M059J (cell line): ENCODE results near the gene GPSM1. TPM values are rescaled to one million over a fixed set of nuclear protein-coding genes. Genes with fewer than 3 reads are reported as not detected.

Experiments used
- DNase-seq: peaks from one replicate; pipeline ENCODE4 v3.0.0-alpha.2; 2012; ENCODE audit warnings: low read depth
- total RNA-seq: library from RNA; depleted of rRNA; stranded (reverse); fragments of >200 nt; shearing (Covaris generic); gene quantifications from 2 replicates; pipeline ENCODE4 v1.2.3, GENCODE V29; 2014

The GPSM1 gene
- total RNA-seq, 1 experiment from 2014 or later = 12.5 TPM

DNA sequence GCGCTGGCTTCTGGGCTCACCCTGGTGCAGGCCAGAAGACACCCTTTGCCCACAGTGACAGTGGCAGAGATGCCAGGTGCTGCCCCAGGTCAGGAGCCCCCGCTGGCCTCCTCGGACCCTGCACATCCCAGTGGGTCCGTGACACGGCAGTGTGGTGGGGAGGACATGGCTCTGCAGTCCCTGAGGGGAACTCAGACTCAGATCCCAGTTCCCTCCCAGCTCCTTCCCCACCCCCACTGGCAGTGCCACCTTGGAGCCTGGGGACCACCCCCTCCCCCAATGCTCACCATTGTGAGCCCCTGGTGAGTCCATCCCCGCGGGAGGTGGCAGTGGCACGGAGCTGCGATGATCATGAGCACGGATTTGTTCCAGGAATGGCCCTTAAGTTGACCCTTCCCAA is 22.9 kb upstream of the GPSM1 start:
- DNase-seq = no peak

DNA sequence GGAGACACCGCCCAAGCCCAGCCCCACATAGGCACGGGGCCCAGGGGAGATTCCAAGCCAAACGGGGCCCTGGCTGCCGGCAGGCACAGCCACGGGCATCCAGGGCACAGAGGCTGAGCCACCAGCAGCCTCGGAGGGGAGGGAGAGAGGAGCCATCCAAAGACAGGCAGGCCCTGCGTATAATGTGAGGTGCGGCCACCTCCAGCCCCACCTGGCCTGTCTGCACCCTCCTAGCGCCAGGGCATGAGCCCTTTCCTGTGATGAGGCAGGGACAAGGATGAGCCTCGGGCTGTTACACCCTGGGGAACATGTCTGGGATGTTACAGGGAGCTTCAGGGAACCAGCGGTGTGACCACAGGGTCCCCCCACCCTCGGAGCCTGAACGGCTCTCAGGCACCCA is 22.4 kb upstream of the GPSM1 start:
- DNase-seq = no peak

DNA sequence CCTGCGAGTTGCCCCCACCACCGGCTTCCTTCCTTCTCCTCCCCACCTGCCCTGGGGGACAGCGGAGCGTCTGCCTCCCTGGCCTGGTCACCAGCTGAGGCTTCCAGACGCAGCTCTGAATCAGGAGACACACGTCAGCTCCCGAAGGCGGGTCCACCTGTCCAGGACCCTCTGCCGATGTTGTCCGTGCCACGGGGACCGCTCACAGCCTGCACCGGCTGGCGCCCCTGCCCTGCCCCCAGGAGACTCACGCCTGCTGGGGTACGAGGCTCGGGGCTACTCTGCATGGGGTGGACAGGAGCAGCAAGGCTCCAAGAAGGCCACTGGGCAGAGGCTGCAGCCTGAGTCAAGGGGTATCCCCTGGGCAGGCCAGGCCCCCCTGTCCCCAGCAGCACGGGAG is 21.5 kb upstream of the GPSM1 start:
- no peak for DNase-seq

DNA sequence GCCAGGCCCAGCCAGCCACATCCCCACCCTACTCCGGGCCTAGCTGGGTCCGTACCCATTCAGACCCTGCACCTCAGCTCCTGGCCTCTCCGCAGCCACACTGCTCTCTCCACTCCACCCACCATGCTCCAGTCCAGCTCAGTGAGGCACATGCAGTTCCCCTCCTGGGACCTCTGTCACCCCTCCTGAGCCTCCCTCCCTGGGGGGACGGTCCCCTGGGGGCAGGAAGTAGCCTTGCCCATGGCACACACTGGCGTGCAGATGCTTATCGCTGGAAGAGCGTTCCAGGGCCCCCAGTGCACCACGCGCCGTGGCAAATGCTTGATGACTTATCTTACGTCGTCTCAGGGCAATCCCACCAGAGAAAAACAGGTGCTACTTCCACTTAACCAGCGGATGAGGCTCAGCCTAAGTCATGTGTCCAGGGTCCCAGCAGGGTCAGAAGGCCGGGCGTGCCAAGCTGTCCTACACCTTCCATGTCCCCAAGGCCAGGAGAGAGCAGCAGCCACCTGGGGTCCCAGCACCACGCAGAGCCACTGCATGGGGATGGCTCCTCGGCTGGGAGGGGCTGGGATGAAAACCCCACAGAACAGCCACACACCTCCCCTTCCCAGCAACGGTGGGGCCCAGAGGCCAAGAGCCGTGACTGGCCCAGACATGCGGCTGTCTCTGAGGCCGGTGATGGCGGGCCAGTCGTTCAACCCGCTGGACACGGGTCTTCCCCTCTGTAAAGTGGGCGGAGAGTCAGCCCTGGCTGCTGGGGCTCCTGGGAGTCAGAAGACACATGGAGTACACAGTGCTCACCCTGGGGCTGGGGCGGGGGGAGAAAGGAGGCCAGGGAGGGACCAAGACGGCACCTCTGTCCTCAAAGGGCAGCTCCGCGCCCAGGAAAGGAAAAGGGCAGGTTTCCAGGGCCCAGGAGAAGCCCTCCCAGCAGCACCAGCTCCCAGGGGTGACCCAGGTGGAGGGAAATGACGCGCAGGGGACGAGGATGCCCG is 20.8 kb upstream of the GPSM1 start:
- DNase-seq = peak; percentile 41

DNA sequence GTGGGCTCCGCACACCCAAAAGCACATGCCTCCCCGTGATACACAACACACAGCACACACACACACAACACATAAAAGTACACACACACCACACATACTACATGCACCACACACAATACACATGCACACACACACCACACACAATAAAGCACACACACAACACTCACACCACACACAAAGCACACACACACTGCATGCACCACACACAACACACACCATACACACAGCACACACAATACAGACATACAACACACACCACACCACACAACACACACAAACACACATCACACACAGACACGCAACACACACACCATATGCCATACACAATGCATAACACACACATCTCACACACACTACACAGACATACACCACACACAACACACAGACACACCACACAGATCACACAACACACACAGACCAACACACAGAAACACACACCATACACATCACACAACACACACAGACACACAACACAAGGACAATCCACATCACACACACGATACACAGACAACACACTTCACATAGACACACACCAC is 20.1 kb upstream of the GPSM1 start:
- no peak for DNase-seq

DNA sequence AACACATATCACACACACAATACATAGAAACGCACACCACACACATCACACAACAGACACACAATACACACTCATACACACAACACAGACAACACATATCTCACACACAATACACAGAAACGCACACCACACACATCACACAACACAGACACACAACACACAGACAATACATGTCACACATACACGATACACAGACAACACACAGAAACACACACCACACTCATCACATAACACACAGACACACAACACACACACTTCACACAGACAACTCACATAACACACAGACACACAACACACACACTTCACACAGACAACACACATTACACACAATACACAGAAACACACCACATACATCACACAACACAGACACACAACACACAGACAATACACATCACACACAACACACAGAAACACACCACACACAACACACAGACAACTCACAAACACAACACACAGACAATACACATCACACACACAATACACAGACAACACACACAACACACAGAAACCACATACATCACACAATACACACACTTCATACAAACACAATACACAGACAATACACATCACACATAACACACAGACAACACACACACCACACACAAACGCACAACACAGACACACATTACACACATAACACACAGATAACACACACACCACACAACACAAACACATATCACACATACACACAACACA is 19.2 kb upstream of the GPSM1 start:
- DNase-seq = no peak

DNA sequence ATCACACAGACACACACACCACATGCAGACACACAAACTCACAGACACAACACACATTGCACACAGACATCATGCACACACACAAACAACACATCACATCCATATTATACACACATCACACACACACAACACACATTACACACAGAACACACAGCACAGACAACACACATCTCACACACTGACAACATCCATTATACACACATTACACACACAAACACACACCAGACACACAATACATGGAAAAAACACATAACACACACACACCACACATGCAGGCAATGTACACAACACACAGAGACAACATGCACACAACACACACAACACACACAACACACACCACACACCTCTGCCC is 18.7 kb upstream of the GPSM1 start:
- no peak for DNase-seq

DNA sequence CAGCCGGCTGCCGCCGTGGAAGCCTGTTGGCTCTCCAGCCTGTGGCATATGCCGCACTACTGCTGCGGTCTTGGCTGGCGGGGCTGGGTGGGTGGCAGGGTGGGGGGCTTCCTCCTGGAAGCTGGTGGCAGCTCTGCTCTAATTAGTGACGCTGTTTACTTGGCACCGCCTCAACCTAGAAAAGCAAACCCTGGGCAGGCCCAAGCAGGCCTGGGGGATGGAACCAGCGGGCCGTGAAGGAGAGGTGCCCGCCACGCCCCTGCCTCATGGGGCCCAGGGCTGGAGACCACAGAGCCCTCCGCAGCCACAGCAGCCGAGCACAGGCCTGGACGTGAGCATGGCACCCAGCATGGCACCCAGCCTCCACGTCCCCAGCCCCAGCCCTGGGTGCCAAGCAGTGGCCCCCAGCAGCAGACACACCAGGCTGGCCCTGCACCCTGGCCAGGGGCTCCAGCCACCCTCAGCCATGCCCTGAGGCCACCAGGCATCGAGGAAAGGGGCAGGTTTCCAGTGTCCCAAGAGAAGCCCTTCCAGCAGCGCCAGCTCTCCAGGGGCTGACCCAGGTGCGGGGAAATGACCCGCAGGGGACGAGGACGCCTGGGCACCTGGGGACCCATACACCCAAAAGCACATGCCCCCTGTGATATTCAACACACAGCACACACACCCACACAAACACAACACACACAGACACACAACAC is 18.1 kb upstream of the GPSM1 start:
- no peak for DNase-seq

DNA sequence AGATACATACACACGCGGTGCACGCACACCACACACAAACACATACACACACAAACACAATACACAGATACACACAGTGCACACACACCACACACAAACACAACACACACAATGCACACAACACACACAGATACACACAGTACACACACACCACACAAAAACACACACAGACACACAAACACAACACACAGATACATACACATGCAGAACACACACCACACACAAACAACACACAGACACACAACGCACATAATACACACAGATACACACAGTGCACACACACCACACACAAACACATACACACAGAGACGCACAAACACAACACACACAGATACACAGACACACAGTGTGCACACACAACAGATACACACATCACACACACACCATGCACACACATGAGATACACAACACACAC is 17.5 kb upstream of the GPSM1 start:
- no peak for DNase-seq

DNA sequence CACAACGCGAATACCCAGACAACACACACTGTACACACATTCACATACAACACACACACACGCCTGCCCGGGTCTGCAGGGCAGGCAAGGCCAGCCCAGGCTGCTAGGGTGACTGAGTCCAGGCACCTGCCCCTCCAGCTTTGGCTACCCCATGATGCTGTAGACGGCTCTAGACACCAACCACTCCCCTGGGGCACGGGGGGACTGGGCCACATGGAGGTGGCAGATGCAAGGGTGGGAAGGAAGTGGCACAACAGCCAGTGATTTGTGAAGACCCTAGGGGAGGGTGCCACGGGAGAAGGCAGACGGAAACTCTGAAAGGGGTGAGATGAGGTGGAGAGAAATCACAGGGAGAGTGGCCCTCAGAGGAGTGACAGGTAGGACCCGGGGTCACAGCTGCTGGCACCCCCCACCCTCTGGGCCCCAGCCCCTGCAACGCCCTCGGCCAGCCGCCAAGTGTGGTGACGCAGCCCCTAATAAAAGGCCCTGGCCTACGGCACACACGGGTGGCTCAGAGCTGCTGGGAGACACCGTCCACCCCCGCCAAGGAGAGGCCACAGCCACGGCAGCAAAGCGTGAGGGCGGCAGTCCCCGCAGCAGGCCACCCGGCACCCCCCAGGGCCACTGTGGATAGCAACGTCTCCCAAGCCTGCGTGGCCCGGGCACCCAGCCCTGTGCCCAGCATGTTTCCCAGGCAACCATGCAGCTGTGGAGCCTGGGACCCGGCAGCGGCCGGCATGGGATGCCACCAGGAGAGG is 16.9 kb upstream of the GPSM1 start:
- DNase-seq = no peak

DNA sequence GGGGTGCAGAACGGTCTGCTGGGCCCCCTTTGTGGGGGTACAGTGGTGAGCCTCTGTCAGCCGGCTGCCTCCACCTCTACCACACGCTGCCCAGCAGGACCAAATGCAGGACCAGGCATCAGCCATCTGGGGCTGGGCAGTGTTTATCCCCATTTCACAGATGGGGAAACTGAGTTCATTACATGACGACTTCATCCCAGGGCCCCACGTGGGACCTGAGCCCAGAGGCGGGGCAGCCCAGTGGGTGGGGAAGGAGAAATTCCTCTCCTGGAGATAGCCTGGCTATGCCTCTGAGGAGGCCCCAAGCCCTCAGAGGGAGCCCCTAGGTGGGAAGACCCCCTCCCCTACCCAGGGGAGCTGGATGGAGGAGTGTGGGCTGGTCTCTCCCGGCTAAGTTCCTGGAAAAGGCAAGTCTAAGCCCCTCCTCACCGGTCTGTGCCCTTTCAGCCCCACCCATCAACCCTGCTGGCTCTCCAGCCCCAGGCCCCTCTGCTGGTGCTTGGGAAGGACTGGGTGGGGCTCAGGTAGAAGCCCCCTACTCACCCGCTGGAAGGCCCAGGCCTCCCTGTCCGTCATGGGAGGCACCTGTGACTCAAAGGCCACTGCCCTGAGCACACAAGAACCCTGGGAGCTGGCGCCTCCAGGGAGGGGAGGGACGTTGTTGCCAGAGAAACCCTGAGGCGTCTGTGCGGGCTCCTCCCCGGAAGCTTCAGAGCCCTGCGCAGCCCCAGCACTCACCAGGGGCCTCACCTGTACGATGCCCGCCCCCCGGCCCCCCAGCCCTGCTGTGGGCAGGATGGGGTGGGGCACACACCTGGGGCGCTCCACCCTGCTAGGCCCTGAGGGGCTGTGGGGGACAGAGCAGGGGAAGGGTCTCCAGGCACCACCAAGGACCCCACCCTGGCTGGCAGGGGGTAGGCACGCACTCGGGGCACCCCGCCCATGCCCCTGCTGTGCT is 16.0 kb upstream of the GPSM1 start:
- peak; percentile 51 for DNase-seq

DNA sequence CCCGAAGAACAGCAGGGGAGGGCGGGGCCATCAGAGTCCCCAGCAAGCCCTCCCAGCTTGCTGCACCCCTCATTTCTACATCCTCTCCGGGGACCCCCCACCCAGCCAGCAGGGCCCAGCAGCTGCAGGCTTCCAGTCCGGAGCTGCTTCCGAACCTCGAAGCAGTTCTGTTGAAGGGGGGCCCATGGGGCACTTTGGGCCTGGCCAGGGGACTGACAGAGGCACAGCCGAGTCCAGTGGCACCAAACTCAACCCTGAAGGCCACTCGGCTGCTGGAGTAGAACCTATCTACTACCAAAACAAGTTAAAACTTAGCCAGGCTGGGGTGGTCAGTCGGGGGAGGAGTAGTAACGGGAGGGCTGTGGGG is 15.3 kb upstream of the GPSM1 start:
- DNase-seq = no peak

DNA sequence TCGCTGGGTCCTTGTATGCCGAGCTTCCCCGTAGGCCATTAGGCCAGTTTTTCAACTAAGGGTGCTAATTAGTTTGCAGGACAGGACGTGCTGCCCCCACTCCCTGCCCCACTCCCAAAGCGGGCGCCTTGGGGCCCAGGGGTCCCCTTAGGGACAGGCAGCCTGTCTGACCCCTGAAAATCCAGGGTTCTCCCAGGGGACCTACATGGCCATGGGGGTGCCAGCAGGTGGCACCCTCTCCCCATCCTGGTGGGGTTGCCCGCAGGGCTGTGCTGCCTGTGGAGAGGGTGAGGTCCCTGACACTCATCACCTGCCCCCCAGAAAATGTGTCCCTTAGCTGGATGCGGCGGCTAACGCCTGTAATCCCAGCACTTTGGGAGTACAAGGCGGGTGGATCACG is 14.9 kb upstream of the GPSM1 start:
- DNase-seq = peak; percentile 44

DNA sequence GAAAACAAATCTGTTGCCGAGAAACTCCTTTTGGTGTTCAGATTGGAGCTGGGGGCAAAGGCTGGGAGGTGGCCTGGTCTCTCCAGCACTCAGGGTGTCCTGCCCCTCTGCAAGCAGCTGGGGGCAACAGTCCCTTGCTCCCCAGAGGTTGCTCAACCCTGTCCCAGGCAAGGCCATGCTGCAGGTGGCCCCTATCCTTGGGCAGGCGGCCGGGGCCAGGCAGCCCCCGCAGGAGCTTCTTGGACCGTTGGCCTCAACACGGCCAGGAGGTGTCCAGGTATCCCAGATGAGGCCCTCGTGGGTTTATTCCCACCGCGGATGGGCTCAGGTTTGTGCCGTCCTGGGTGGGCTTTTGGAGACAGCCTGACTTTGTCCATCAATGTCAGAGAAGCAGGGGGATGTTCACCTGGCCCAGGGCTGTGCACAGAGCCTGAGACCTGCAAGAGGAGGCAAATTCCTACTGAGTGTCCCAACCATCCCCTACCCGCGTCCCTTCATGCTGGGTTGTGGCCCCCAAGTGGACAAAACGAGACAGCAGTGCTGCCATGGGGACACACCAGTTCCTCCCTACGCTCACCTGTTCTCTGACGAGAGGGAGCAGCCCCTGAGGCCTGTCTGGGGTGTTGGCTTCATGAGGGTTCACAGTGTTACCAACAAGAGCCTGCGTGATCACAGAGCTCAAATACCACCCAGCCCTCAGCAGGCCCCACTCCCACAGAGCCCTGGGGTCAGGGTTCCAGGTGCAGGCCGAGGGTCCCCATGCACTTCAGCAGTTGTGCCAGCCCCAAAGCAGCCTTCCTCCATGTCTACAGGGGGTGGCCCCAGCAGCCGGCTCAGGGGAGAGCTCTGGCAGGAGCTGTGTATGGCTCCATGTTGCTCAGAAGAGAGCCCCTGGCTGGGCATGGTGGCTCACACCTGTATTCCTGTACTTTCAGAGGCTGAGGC is 14.0 kb upstream of the GPSM1 start:
- DNase-seq = no peak

DNA sequence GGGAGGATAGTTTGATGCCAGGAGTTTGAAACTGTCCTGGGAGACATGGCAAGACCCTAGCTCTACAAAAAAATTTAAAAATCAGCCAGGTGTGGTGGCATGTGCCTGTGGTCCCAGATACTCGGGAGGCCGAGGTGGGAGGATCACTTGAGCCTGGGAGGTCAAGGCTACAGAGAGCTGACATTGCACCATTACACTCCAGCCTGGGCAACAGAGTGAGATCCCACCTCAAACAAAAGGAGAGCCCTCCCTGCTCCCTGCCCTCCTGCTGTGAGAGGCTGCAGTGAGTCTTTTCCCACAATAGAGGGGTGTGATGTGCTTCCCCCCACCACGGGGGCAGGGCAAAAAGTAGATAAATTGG is 13.3 kb upstream of the GPSM1 start:
- DNase-seq = no peak

DNA sequence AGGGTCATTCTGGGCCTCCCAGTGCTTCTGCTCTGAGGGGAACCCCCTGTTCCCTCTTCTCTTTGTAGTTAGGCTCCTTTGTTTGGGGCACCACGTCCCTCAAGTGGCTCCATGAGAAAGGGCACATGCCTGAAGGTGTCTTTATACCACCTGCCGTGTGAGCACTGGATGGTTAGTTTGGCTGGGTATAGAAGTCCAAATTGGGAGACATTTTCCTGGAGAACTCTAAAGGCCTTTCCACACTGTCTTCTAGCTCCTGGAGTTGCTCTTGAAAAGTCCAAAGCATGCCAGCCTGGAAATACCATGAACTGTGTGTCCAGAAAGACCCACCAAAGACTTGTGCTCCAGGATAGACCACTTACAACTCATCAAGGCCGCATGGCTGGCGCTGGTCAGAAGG is 12.4 kb upstream of the GPSM1 start:
- DNase-seq = no peak

DNA sequence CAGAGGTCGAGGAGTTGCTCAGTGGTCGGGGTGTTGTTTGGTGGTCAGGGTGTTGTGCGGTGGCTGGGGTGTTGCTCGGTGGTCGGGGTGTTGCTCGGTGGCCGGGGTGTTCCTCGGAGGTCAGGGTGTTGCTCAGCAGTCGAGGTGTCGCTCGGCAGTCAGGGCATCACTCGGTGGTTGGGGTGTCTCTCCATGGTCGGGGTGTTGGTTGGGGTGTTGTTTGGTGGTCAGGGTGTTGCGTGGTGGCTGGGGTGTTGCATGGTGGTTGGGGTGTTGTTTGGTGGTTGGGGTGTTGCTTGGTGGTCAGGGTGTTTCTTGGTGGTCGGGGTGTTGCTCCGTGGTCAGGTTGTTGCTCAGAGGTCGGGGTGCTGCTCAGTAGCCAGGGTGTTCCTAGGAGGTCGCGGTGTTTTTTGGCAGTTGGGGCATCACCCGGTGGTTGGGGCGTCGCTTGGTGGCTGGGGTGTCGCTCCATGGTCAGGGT is 11.0 kb upstream of the GPSM1 start:
- DNase-seq = no peak

DNA sequence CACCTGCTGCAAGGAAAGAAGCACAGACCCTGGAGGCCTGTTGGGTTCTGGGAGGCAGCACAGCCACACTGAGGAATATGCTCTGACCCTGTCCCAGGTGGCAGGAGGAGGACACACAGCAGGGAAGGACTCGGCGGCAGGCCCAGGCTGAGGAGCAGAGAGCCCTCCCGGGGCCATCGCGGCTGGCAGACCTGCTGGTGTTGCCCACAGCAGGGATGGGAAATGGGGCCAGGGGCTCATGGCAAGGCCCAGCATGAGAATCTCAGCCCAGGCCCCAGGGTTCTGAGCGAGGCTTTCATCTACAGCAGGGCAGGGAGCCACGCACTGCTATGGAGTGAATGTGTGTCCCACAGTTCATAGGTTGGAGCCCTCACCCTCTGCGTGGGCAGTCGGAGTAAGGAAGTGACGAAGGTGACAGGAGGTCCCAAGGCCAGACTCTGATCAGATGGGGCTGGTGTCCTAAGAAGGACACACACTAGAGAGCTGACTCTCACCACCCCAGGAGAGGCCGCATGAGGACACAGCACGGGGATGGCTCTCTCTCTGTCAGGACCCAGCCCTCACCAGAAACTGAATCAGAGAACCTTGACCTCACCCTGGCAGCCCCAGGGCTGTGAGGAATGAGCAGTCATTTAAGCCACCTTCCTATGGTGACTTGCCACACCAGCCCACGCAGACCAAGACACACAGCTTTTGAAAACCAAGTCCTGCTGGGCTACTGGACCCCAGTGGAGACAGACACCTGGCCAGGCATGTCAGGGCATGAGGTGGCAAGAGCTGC is 10.3 kb upstream of the GPSM1 start:
- DNase-seq = no peak
